Progenitor cell of endocrine pancreas (in vitro differentiated cells): Measurements from ENCODE around the gene NDRG4. TPM values are rescaled to one million over a fixed set of nuclear protein-coding genes. Genes with fewer than 3 reads are reported as not detected.

ENCODE experiments used
- DNase-seq: peaks from one replicate; pipeline ENCODE4 v3.0.0; 2021; ENCODE audit warnings: low spot score; ENCODE audit not compliant: unreplicated experiment
- H3K27ac Mint-ChIP-seq: 2 replicates; pipeline ENCODE4 v1.8.0; 2021; ENCODE audit warnings: mild to moderate bottlenecking, moderate library complexity, mixed read lengths
- H3K27me3 Mint-ChIP-seq: 2 replicates; pipeline ENCODE4 v1.8.0; 2021; ENCODE audit warnings: mixed read lengths
- H3K36me3 Mint-ChIP-seq: 2 replicates; pipeline ENCODE4 v1.8.0; 2022; ENCODE audit warnings: mixed read lengths; ENCODE audit not compliant: insufficient read depth
- H3K4me1 Mint-ChIP-seq: 2 replicates; pipeline ENCODE4 v1.8.0; 2021; ENCODE audit warnings: low read depth, mixed read lengths
- H3K4me3 Mint-ChIP-seq: 2 replicates; pipeline ENCODE4 v1.8.0; 2021; ENCODE audit warnings: low read depth, mild to moderate bottlenecking, moderate library complexity, mixed read lengths
- H3K9me3 Mint-ChIP-seq: 2 replicates; pipeline ENCODE4 v1.8.0; 2021; ENCODE audit warnings: low read depth, mixed read lengths
- CTCF ChIP-seq: fragments of 200-600 bp; sonication (generic); IDR thresholded peaks from one replicate; pipeline ENCODE4 v1.5.0; 2021; ENCODE audit warnings: antibody characterized with exemption, mild to moderate bottlenecking; ENCODE audit not compliant: unreplicated experiment
- total RNA-seq: library from RNA; stranded (reverse); gene quantifications from 2 replicates; pipeline ENCODE4 v1.2.1, GENCODE V29; 2021

NDRG4 gene
- total RNA-seq, 1 donor from 2014 or later, result 25.7 TPM

GRCh38 chr16:58516768-58517107 lies 16.8 kb downstream of the NDRG4 start:
- no peaks in the 10 kb centered on the region for H3K27me3 Mint-ChIP-seq
- DNase-seq, result no peak
- peaks cover 17% of the 10 kb centered on the region for H3K4me1 Mint-ChIP-seq
- H3K4me3 Mint-ChIP-seq, result peak overlapping the region; percentile 70
- H3K27ac Mint-ChIP-seq, result peak overlapping the region; percentile 45
- peaks cover 12% of the 10 kb centered on the region for H3K36me3 Mint-ChIP-seq
- no peaks in the 10 kb centered on the region for H3K9me3 Mint-ChIP-seq
- no peak for TF ChIP-seq CTCF

GRCh38 chr16:58518083-58518979 lies 18.4 kb downstream of the NDRG4 start:
- no peak overlapping the region for H3K27ac Mint-ChIP-seq

GRCh38 chr16:58518980-58519368 lies 19.0 kb downstream of the NDRG4 start:
- Mint-ChIP-seq H3K4me1 (peaks cover 9% of the 10 kb centered on the region), H3K4me3 (no peak overlapping the region), H3K27ac (no peak overlapping the region), H3K36me3 (peaks cover 18% of the 10 kb centered on the region), H3K27me3 (no peaks in the 10 kb centered on the region), H3K9me3 (no peaks in the 10 kb centered on the region)
- no peak for TF ChIP-seq CTCF
- DNase-seq, result no peak

More at GRCh38 chr16:58518083-58518979, 18.4 kb downstream of the NDRG4 start:
- no peak for DNase-seq
- H3K36me3 Mint-ChIP-seq, result peaks cover 18% of the 10 kb centered on the region
- H3K4me1 Mint-ChIP-seq, result peaks cover 12% of the 10 kb centered on the region
- no peak overlapping the region for H3K4me3 Mint-ChIP-seq
- no peaks in the 10 kb centered on the region for H3K27me3 Mint-ChIP-seq
- no peak for TF ChIP-seq CTCF
- no peaks in the 10 kb centered on the region for H3K9me3 Mint-ChIP-seq

- H3K36me3 Mint-ChIP-seq, result peaks cover 20% of the 10 kb centered on the region
- no peak for TF ChIP-seq CTCF
- no peak for DNase-seq
- H3K4me1 Mint-ChIP-seq, result peaks cover 7% of the 10 kb centered on the region
- no peak overlapping the region for H3K27ac Mint-ChIP-seq
- no peaks in the 10 kb centered on the region for H3K27me3 Mint-ChIP-seq
- H3K9me3 Mint-ChIP-seq, result no peaks in the 10 kb centered on the region
- H3K4me3 Mint-ChIP-seq, result no peak overlapping the region
Observed at GRCh38 chr16:58519707-58520106, 19.8 kb downstream of the NDRG4 start.

- no peaks in the 10 kb centered on the region for H3K9me3 Mint-ChIP-seq
- no peaks in the 10 kb centered on the region for H3K4me1 Mint-ChIP-seq
- no peak overlapping the region for H3K27ac Mint-ChIP-seq
- peaks cover 35% of the 10 kb centered on the region for H3K36me3 Mint-ChIP-seq
- no peak for DNase-seq
- no peak overlapping the region for H3K4me3 Mint-ChIP-seq
- no peaks in the 10 kb centered on the region for H3K27me3 Mint-ChIP-seq
- no peak for TF ChIP-seq CTCF
Observed at GRCh38 chr16:58530179-58530578, 30.2 kb downstream of the NDRG4 start.
